G401.6 (cell line): ENCODE measurements around the gene CCSER1.
"Not testable (repeated sequence)": the region's sequence is repeated elsewhere in the genome, so short reads cannot be mapped to it uniquely, and the experiment has no call there.

Source experiments
- FAIRE-seq: peaks from 2 replicates; lab custom pipeline; 2012; peaks lifted over from hg19 to GRCh38; lab: Jason Lieb, UNC

Gene CCSER1

DNA sequence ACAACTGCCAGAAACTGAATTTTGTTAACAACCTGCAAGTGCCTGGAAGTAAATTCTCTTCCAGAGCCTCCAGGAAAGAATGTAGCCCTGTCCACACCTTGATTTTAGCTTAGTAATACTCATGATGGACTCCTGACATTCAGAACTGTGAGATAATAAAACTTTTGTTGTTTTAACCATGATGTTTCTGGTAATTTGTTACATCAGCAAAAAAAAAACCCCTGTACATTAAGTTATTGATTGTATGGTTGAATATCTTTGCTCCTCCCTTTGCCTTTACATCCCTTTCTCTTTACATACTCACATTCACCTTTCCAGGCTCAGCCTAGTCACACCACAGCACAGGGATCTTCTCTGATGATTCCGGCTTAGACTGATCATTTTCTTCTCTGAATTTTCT, 1294.8 kb downstream of the CCSER1 start:
- FAIRE-seq = no peak

DNA sequence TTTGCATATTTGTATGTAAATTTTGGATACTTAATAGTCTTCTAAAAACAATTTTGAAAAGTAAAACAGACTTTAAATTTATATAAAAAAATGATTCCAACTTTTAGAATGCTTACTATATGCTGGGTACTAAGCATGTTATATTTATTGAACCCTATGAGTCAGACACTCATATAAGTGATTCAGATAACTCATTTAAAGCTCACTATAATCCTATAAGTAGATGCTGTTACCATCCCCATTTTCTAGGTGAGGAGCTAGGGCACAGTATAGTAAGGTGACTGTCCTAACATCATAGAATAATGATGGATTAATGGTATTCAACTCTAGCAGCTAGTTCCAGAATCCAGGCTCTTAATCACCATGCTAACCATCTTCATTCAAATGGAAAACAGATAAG, 1299.5 kb downstream of the CCSER1 start:
- FAIRE-seq = no peak

DNA sequence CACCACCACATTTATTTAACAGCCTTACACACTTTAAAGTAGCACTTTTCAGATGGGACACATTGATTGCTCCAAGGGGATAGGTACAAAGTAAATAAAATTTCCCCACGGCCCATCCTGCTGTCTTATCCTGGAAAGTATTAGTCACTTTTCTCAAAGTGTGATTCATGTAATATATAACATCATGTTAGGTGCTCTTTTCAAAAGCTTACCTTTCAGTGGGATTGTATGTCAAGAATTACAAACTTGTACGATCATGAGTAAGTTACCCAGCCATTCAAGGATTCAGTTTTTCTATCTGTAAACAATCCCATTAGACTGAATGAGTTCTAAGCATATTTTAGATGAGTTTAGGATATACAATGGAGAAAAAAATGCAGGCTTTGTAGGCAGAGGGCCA, 1300.0 kb downstream of the CCSER1 start:
- no peak for FAIRE-seq

DNA sequence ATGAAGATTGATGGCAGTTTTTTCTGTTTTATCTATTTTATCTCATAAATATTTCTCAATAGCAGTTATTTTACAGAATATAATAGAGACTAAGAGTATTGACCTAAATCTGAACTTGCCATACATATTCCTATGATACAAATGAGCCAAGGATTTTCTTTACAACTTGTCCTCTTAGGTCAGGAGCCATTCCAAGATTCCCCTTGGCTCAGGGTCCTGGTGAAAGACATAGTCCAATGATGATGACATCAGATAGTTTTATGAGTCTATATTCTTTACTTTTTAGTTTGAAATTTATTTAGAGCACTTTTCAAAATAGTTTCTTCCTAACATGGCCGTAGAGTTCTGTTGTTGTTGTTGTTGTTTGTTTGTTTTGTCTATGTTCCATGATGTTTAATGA, 1307.4 kb downstream of the CCSER1 start:
- FAIRE-seq = no peak

DNA sequence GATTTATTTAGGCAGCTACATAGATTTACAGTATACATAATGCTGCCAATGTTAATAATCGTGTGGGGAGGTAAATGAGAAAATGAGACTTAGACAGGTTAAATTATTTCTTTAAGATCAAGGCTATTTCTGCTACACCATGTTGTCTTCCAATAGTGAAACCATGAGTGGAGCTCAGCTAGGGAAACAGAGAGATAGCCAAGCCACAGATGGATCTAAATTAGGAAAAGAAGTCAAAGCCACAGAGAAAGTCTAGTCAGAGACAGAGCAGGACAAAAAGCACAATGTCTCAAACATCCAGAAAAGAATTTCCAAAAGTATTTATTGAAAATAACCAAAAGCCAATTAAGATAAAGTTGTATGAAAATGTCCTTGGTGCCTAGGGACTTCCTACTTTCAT, 1309.4 kb downstream of the CCSER1 start:
- no peak for FAIRE-seq

DNA sequence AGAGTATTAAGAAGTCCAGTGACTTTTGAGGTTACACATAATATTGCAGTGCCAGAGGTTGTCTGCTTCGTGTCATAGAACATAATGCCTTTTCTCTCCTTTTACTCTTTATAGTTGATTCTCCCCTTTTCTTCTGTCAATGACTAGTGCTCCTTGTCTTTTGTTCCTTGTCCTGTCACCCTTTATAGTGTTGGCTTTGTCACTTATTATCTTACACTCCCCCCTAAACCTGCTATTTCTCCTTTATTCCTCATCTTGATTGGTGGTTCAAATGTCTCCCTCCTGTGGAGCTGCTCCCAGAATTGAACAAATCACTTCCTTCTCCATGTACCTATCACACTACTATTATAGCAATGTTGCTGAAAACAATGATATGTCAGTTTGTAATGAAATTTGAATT, 1320.0 kb downstream of the CCSER1 start:
- FAIRE-seq = no peak

DNA sequence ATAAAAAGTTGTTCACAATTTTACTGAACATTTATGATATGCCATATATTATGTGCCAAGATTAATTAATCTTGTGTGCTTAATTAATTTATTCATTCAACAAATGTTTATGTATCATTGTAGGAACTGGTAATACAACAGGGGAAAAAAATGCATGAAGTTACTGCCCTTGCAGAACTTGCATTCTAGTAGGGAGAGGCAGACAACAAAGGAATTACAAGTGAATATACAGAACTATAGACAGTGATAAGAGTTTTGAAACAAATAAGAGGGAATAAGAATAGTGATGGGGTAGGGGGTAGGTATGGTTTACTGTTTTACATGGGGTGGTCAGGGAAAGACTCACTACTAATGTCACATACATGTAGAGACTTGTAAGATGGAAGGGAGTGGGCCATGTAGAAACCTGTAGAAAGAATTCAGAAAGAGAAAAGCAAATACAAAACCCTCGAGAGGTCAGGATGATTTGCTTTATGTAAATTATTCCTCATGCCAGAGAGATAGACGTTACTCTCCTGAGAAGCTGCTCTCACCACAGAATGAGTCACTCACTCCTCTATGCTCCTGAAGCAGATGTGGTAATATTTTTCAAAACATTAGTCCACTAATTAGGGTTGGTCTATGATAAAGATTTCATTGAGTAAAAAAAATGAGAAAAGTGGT, 1321.6 kb downstream of the CCSER1 start:
- FAIRE-seq = no peak

DNA sequence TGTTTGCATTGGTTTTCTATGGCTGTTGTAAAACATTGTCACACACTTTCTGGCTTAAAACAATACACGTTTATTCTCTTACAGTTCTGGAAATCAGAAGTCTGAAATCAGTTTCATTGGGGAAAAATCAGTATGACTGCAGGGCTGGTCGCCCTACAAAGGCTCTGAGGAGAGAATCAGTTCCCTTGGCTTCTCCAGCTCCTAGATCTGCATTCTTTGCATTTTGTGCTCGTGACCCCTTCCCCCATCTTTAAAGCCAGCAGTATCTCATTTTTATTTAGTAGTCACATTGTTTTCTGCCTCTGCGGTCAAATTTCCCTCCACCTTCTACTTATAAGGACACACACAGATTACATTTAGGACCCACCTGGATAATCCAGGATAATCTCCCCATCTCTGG, 1326.9 kb downstream of the CCSER1 start:
- FAIRE-seq = no peak

DNA sequence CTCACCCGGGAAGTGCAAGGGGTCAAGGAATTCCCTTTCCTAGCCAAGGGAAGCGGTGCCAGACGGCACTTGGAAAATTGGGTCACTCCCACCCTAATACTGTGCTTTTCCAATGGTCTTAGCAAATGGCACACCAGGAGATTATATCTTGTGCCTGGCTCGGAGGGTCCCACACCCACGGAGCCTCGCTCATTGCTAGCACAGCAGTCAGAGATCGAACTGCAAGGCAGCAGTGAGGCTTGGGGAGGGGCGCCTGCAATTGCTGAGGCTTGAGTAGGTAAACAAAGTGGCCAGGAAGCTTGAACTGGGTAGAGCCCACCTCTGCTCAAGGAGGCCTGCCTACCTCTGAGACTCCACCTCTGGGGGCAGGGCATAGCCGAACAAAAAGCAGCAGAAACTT, 1335.4 kb downstream of the CCSER1 start:
- FAIRE-seq = not testable (repeated sequence)

DNA sequence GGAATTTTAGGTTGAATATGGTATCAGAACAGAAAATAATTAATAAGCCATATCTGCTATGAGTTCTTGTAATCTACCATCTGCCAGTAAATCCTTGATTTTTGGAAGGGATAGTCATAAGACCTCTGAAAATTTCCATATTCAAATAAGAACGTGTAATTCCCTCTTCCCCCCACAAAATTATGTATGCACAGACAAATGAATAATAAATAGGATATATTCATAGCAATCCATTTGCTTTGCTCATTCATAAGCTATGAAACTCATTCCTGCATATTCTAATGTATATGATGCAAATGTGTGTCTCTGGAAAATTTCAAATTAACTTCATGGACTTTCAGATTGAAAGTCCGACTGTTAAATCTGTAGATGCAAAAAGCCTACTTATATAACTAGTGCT, 1343.5 kb downstream of the CCSER1 start:
- FAIRE-seq = no peak

DNA sequence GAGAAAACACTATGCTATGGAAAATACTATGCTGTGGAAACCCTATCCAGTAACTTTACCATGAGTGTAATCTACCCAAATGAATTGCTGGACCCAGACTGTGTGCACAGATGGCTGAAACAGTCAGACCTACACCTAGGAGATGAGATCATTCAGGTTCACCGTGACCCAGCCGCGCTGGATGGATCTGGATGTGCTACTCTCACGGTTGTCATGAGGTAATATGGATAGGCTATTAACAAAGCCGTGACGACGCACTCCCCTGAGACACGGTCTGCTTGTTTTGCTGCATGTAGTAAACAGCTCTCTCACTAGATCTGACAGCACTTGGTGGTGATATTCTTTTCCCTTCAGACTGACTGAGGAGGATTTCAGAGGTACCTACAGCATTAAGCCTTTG, 1344.1 kb downstream of the CCSER1 start:
- no peak for FAIRE-seq

DNA sequence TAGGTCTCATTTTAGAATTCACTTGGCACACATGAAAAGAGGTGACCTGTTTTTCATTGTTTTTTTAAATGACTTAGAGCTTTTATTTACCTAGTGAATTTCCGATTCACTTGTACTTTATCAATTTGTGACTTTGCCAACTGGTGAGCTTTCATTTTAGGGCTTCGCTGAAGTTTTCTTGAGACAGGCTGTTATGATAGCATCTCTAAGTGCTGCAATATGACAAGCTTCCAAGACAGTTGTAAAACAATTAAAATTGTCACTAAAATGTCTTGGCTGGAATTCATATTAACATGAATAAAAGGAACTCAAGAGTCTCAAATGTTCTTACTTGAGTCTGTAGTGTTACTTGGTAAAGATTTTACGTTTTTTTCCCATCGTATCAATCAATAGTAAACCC, 1344.9 kb downstream of the CCSER1 start:
- FAIRE-seq = no peak

DNA sequence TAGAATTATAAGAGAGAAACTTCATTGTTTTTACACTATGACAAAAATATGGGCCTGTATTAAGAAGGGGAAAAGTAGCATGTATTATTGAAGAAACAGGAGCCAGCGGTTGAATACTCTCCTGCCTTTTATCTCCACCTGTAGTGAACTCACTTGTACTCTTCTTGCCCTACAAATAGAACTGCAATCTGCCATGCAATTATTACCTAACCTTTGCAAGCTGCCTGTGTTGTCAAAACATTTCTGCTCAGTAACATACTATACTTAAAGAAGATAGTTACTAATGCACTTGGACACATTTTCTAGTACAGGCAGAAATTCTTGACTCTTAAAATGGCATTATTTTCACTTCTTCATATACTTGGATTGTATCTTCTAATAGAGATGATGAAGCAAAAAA, 1358.2 kb downstream of the CCSER1 start:
- no peak for FAIRE-seq

DNA sequence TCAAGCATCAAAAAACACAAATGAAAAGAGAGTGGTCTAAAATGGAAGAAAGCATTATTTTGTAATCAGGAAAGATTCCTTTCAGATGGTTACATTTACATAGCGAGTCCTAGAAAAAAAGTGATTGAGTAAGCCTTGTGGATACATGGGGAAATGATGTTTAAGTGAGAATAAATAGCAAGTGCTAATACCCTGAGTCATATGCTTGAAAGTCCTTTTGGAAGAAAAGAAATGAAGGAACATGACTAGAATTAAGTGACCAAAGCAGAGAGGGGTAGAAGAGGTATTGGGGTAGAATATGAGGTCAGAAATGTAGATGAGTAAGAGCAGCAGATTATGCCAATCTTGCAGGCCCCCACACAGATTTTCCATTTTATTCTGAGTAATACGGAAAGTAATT, 1361.8 kb downstream of the CCSER1 start:
- FAIRE-seq = no peak

DNA sequence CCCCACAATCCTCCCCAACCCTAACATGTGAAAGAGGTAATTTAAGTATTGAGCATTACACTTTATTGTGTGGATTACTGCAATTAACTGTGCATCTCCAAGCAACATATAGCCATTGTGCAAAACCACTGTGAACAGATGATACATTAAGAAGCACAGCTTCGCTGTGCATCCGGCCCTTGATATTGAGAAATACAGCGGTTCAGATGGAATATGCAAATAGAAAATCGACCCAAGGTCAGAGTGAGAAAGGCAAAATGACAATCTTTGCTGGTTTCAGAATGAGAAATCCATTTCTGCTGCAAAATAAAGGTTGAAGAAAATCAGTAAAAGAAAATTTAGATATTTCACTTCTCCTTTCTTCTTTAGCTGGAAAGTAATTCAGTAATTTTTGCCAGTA, 1370.7 kb downstream of the CCSER1 start:
- FAIRE-seq = no peak

DNA sequence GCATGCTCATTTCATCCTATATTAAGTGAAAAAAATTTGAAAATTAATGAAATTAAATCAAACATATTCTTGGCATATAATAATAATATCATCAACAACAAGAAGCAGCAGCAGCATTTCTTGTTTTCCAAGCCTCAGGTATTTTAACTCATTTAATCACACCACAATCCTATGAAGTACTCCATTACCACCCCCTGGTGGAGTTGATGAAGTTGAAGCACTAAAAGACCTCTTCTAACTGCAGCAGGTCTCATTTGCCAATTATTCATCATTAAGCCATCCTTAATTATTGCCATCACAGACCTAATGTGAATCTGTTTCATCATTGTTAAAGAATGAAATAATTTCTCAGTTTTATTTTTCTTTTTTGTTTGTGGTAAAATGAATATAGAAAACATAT, 1375.2 kb downstream of the CCSER1 start:
- FAIRE-seq = peak; percentile 60

DNA sequence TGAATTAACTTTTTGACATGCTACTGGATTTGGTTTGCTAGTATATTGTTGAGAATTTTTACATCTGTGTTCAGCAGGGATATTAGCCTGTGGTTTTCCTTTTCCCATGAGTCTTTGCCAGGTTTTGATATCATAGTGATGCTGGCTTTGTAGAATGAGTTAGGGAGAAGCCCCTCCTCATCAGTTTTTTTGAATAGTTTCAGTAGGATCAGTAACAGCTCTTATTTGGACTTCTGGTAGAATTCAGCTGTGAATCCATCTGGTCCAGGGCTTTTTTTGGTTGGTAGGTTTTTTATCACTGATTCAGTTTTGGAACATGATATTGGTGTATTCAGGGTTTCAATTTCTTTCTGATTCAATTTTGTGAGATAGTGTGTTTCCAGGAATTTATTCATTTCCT, 1386.1 kb downstream of the CCSER1 start:
- no peak for FAIRE-seq

DNA sequence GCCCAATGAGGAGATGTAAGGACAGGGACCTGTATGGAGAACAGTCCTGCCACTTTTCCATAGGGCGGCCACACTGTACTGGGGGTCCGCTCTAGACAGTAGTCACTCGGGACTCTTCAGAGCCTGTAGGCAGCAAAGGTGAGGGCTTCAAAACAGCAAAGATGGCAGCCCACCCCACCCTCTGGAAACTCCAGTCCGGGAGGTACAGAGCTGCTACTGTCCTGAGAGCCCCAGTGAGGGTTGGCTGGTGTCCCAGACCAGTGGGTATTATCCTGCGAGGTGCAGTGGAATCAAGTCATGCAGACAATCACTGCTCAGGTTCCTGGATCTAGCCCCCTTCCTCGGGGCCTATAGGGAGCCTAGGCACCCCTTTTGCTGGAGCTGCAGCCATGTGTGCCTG, 1392.0 kb downstream of the CCSER1 start:
- no peak for FAIRE-seq

DNA sequence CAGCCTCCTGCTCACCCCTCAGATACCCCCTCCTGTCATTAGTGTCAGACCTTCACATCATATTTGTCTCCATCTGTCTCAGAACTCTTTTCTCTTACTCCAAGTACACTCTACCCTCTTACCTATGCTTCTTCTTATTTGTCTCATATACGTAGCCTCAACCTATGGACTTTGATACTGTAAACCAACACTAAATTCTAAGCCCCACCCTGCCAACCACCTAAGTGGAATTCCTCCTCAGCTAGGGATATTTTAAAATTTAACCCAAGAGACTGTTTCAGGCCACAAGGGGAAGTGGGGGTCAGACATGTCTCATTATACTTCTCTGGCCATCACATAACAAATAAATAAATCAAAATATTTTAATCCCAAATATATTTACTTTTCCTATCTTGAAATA, 1398.4 kb downstream of the CCSER1 start:
- no peak for FAIRE-seq

DNA sequence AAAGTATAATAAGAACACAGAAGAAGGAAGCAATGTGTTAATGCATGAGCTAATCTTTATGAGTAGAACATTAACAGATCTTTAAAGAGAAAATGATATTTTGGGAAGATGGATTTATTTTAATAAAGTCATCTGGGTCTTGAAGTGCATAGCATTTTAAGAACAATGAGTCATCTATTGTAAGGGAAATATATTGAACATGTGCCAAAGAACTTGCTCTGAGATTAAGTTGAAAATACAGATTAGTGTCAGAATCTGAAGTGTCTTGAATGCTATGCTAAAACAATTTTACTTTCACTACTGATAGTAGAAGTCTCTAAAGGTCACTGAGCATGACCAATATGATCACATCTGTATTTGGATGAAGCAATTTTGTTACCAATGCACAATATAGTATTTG, 1399.9 kb downstream of the CCSER1 start:
- no peak for FAIRE-seq

DNA sequence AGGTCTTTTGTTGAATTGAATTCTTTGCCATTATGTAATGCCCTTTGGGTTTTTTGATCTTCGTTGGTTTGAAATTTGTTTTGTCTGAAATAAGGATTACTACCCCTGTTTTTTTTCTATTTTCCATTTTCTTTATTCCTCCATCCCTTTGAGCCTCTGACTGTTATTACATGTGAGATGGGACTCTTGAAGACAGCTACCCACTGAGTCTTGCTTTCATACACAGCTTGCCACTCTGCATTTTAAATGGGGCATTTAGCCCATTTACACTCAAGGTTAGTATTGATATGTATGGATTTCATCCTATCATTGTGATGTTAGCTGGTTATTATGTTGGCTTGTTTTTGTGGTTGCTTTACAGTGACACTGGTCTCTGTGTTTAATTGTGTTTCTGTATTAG, 1440.4 kb downstream of the CCSER1 start:
- FAIRE-seq = no peak

DNA sequence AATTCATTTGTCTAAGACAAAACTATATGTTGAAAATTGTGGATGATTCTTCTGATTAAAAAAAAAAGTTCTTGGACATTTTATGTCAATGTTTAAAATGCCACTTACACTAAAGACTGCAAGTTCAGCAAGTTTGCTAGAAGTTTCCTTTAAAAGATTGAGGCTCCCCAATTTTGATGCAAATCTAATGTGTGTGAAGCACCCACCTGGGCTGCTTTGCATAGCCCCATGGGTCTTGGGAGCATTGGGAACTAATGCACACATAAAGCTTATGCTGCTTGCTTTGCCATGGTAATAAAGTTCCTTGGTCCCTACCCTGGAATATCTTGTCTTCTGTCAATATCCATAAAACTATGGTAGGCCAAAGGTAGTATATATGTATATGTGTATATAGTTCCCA, 1450.7 kb downstream of the CCSER1 start:
- FAIRE-seq = no peak

DNA sequence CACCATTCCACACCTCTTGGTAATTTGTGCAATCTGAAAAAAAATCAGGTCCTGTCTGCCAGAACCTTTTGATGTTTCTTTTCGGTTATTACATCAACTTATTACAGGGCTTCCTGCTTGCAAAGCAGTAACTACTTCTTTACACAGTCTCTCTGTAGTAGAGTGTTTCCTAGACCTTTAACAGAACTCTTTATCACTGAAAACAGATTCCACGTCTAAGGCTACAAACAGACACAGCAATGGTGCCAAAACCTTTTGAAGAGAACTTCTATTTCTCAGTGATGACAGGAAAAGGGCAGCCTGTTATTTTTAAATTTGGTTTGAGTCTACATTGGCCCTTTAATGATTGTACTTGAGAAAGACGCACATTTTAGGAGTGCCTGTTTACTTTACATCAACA, 1463.1 kb downstream of the CCSER1 start:
- FAIRE-seq = no peak

DNA sequence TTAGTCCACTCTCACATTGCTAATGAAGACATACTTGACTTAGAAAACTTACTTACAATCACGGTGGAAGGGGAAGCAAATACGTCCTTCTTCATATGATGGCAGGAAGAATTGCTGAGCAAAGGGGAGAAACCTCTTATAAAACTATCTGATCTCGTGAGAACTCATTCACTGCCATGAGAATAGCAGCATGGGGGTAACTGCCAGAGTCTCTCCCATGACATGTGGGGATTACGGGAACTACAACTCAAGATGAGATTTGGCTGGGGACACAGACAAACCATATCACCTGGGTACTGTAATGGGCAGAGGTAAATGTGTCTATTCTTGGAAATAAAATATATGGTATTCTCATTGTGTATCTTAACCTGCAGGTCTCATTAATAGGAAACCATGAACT, 1464.9 kb downstream of the CCSER1 start:
- no peak for FAIRE-seq

DNA sequence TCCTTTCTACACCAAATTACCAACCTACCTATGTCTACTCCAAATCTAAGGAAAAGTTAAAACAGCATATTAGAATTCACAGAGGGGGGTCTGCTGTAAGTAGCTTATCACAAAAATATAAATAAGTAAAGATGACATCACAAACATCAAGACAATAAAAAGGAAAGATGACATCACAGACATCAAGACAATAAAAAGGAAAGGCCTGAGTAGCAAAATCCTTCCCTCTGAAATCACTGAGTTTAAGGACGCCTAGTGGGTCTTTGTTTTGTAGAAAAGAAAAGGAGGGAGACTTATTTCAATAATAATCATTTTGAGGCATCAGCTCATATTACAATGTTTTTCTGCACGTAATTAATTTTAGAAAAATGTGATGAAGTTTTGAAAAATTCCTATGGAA, 1469.5 kb downstream of the CCSER1 start:
- FAIRE-seq = no peak
